ENCODE measurements around the gene SUPT3H. TPM values are rescaled to one million over a fixed set of nuclear protein-coding genes. Genes with fewer than 3 reads are reported as not detected.
"Not testable (repeated sequence)": the region's sequence is repeated elsewhere in the genome, so short reads cannot be mapped to it uniquely, and the experiment has no call there.

SUPT3H gene
- total RNA-seq, 4 donors from 2014 or later: 1.6 to 5.6 (median 3.8) TPM

DNA sequence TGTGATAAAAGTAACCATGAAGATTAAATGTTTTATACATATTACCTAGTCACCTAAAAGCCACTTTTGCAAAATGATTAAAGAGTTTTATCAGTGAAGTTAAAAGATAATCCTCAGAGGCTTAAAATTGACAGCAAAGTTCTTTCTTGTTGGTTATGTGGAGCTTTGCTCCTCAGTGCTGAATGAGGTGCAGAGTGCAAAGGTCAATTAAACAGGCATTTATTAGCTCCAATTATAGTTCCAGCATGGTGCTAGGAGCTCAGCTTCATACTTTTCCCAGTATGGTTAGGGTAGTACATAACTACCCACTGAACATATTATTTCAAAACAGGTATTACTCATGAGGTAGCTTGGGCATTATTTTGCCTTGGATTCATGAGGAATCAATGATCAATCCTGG lies 463.6 kb downstream of the SUPT3H start:
- DNase-seq (ENCODE audit: low spot score in 2 of 2): no peak
- no peak for TF ChIP-seq POLR2A (IDR thresholded peaks at IDR 0.05)
- no peak for TF ChIP-seq CTCF (IDR thresholded peaks at IDR 0.05)
- intact Hi-C loops (cut with DNase I; ENCODE audit: low total_unique reads): no loop called here
- no peak overlapping the region for H3K4me3 ChIP-seq (ENCODE audit: low read depth, poor library complexity, severe bottlenecking)

DNA sequence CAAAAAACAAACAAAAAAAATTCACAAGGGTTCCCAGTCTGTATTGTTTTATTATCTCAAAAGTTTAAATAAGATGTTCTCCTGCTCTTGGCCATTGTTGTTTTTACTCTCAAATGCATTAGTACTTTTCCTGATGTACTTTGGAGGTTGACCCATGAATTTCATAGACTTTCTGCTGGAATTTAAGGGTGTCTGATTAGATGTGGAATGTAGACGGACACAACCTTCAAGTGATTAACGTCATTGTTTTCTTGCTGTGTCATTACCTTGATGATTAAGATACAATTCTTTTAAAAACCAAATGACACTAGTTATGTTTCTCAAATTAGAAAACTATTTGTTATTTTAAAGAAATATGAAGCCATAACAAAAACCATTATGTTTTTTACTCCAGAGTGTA lies 471.0 kb downstream of the SUPT3H start:
- intact Hi-C loops (cut with DNase I; ENCODE audit: low total_unique reads): no loop called here
- no peak for DNase-seq (ENCODE audit: low spot score in 2 of 2)
- TF ChIP-seq POLR2A (IDR thresholded peaks at IDR 0.05): no peak
- TF ChIP-seq CTCF (IDR thresholded peaks at IDR 0.05): no peak
- 77 to 86% methylated on average over 2 of the region's 2 CpGs for WGBS, 2 donors
- no peak overlapping the region for H3K4me3 ChIP-seq (ENCODE audit: low read depth, poor library complexity, severe bottlenecking)

DNA sequence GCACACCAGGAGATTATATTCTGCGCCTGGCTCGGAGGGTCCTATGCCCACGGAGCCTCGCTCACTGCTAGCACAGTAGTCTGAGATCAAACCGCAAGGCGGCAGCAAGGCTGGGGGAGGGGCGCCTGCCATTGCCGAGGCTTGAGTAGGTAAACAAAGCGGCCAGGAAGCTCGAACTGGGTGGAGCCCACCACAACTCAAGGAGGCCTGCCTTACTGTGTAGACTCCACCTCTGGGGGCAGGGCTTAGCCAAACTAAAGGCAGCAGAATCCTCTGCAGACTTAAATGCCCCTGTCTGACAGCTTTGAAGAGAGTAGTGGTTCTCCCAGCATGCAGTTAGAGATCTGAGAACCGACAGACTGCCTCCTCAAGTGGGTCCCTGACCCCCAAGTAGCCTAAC lies 477.4 kb downstream of the SUPT3H start:
- WGBS, 2 donors: 97 to 98% methylated on average over 11 of the region's 11 CpGs
- intact Hi-C loops (cut with DNase I; ENCODE audit: low total_unique reads); DNase-seq (ENCODE audit: low spot score in 2 of 2); H3K4me3 ChIP-seq (ENCODE audit: low read depth, poor library complexity, severe bottlenecking): not testable (repeated sequence)

- DNase-seq (ENCODE audit: low spot score in 2 of 2): no peak
- intact Hi-C loops (cut with DNase I; ENCODE audit: low total_unique reads): no loop called here
- no peak for TF ChIP-seq CTCF (IDR thresholded peaks at IDR 0.05)
- TF ChIP-seq POLR2A (IDR thresholded peaks at IDR 0.05): no peak
- 78 to 81% methylated on average over 10 of the region's 10 CpGs for WGBS, 2 donors
- no peak overlapping the region for H3K4me3 ChIP-seq (ENCODE audit: low read depth, poor library complexity, severe bottlenecking)
Measured at GRCh38 chr6:44898296-44898930, 479.3 kb downstream of the SUPT3H start.

DNA sequence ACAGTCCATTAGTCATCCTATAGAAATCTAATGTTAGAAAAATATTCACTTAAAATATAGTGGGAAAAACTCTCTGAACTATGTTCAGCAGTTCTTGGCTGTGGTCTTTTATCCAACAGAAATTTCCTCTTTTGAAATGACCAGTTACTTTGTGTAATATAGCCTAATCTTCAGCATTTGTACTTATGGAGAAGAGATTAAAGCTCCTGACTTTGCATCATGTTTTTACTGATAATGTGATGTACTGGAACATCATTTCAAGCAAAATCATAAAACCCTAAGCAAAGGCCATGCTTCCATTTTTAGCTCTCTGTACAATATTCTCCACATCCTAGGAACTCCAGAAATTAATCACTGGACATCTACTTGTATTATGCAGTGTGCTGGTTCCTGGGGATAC lies 480.4 kb downstream of the SUPT3H start:
- DNase-seq (ENCODE audit: low spot score in 2 of 2): no peak
- intact Hi-C loops (cut with DNase I; ENCODE audit: low total_unique reads): no loop called here
- no peak overlapping the region for H3K4me3 ChIP-seq (ENCODE audit: low read depth, poor library complexity, severe bottlenecking)
- TF ChIP-seq POLR2A (IDR thresholded peaks at IDR 0.05) (no peak), CTCF (IDR thresholded peaks at IDR 0.05) (no peak)

GRCh38 chr6:44896701-44897100 lies 481.0 kb downstream of the SUPT3H start:
- TF ChIP-seq POLR2A (IDR thresholded peaks at IDR 0.05): no peak
- no peak for TF ChIP-seq CTCF (IDR thresholded peaks at IDR 0.05)
- no peak overlapping the region for H3K4me3 ChIP-seq (ENCODE audit: low read depth, poor library complexity, severe bottlenecking)
- intact Hi-C loops (cut with DNase I; ENCODE audit: low total_unique reads): no loop called here
- no peak for DNase-seq (ENCODE audit: low spot score in 2 of 2)
- whole genome bisulfite sequencing, 2 donors: 78 to 81% methylated on average over 4 of the region's 4 CpGs

Data from lower leg skin (tissue), 4 donors.